D721Med (cell line): Measurements from ENCODE around the gene IL21R.

Source experiments
- DNase-seq: peaks from one replicate; pipeline ENCODE4 v3.0.0; 2011; ENCODE audit warnings: low spot score; ENCODE audit not compliant: insufficient read length
- FAIRE-seq: peaks from 2 replicates; lab custom pipeline; 2011; peaks lifted over from hg19 to GRCh38; lab: Jason Lieb, UNC
- CTCF ChIP-seq: IDR thresholded peaks from 2 replicates; pipeline ENCODE4 v1.5.1; 2012; ENCODE audit warnings: mild to moderate bottlenecking, control low read depth; ENCODE audit not compliant: insufficient read depth; ENCODE audit errors: missing control alignments

The IL21R gene

DNA sequence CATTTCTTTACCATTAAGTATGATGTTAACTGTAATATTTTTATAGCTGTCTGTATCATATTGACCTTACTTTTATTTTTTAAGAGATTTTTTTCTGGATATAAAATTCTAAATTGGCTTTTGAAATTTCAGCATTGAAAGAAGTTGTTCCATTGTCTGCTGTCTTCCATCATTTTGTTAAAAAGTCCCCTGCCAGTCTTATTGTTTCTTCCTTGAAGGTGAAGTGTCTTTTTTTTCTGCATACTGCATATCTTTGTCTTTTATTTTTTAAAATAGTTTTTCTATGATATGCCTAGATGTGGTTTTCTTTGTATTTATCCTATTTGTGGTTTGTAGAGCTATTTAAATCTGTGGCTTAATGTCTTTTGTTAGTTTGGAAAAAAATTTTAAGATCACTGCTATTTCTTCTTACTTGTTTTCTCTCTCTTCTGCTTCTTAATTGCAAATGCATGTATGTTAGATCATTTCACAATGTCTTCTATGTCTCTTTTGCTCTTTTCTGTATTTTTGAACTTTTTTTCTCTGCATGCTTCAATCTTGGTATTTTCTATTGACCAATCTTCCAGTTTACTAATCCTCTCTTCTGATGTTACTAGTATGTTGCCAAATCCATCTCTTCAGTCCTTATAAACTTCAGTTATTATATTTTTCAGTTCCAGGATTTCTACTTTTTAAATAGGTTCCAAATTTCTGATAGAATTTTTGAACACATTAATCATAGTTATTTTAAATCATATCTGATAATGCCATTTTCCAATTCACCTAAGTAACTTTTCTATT, 20.2 kb downstream of the IL21R start:
- no peak for DNase-seq
- TF ChIP-seq CTCF: no peak
- FAIRE-seq: no peak

- DNase-seq (no peak), FAIRE-seq (no peak)
These were observed 23.0 kb downstream of the IL21R start for GRCh38 chr16:27424772-27425498.

DNA sequence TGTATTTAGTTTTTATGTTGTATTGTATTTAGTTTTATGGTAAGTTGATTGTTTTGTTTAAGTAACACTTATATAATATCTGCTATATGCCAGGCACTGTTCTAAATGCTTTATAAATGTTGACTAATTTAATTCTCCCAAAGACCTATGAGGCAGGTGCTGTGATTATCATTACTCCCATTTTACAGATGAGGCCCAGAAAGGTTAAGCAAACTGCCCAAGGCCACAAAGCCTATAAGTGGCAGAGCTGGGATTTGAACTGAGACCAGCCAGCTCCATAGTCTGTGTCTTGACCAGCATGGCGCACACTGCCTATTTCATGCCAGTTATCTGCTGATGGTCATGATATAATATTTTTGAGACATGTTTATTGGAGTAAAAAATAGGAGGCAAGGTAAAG, 24.0 kb downstream of the IL21R start:
- no peak for DNase-seq
- no peak for TF ChIP-seq CTCF
- no peak for FAIRE-seq

More at GRCh38 chr16:27424772-27425498, 23.0 kb downstream of the IL21R start:
- no peak for TF ChIP-seq CTCF

GRCh38 chr16:27426423-27427408, 24.7 kb downstream of the IL21R start:
- no peak for TF ChIP-seq CTCF
- no peak for DNase-seq
- no peak for FAIRE-seq

DNA sequence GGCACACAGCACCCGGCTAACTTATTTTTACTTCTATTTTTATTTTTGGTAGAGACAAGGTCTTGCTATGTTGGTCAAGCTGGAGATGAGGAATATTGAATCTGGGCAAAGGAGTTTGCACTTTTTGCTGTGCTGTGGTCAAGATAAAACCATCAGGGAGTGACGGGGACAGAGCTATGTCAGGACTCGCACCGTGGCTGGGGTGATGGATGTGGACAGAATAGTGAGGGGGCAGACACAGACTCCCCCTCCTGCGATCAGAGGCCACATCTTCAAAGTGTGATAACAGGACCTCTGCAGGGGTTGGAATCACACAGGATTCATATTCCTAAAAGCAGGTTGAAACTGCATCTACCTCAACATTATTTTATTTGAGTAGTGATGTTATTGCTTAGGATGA, 25.6 kb downstream of the IL21R start:
- TF ChIP-seq CTCF: no peak
- FAIRE-seq (no peak), DNase-seq (no peak)

GRCh38 chr16:27428026-27428785, 26.2 kb downstream of the IL21R start:
- DNase-seq: no peak
- TF ChIP-seq CTCF: no peak
- FAIRE-seq: no peak
